GM04504 (cell line): ENCODE measurements around the gene CPSF7.
"Not testable (repeated sequence)": the region's sequence is repeated elsewhere in the genome, so short reads cannot be mapped to it uniquely, and the experiment has no call there.

Experiments used
- DNase-seq: peaks from one replicate; pipeline ENCODE4 v3.0.0-alpha.2; 2012; ENCODE audit warnings: low read depth

Gene CPSF7

GRCh38 chr11:61439615-61440014 is 9.8 kb upstream of the CPSF7 start:
- no peak for DNase-seq

- DNase-seq, result no peak
These were observed 7.7 kb upstream of the CPSF7 start for GRCh38 chr11:61437496-61437895.

- not testable (repeated sequence) for DNase-seq
These were observed 1.1 kb upstream of the CPSF7 start for GRCh38 chr11:61430839-61431238.

- DNase-seq, result peak; percentile 32
These were observed 457 bp downstream of the CPSF7 start for GRCh38 chr11:61429346-61429690.

GRCh38 chr11:61425367-61426131 is 4.2 kb downstream of the CPSF7 start:
- DNase-seq, result no peak

- DNase-seq, result no peak
These were observed 7.5 kb downstream of the CPSF7 start for GRCh38 chr11:61422226-61422625.

- no peak for DNase-seq
These were observed 11.6 kb downstream of the CPSF7 start for GRCh38 chr11:61418136-61418535.

- peak; percentile 14 for DNase-seq
These were observed 12.1 kb downstream of the CPSF7 start for GRCh38 chr11:61417670-61418069.

GRCh38 chr11:61416941-61417340 is 12.8 kb downstream of the CPSF7 start:
- no peak for DNase-seq

GRCh38 chr11:61415381-61415780 is 14.4 kb downstream of the CPSF7 start:
- no peak for DNase-seq

GRCh38 chr11:61414547-61414946 is 15.2 kb downstream of the CPSF7 start:
- no peak for DNase-seq

- peak; percentile 28 for DNase-seq
These were observed 16.3 kb downstream of the CPSF7 start for GRCh38 chr11:61413496-61413895.

- DNase-seq, result no peak
These were observed 18.2 kb downstream of the CPSF7 start for GRCh38 chr11:61411589-61411988.

GRCh38 chr11:61406991-61407728 is 22.6 kb downstream of the CPSF7 start:
- no peak for DNase-seq

- DNase-seq, result no peak
These were observed 23.7 kb downstream of the CPSF7 start for GRCh38 chr11:61406067-61406466.

- no peak for DNase-seq
These were observed 25.1 kb downstream of the CPSF7 start for GRCh38 chr11:61404641-61405040.

- DNase-seq, result no peak
These were observed 25.7 kb downstream of the CPSF7 start for GRCh38 chr11:61404103-61404502.

- no peak for DNase-seq
These were observed 26.1 kb downstream of the CPSF7 start for GRCh38 chr11:61403658-61404057.

GRCh38 chr11:61401573-61401972 is 28.2 kb downstream of the CPSF7 start:
- no peak for DNase-seq

GRCh38 chr11:61401173-61401572 is 28.6 kb downstream of the CPSF7 start:
- no peak for DNase-seq

GRCh38 chr11:61392981-61393595 is 36.7 kb downstream of the CPSF7 start:
- no peak for DNase-seq

- no peak for DNase-seq
These were observed 39.6 kb downstream of the CPSF7 start for GRCh38 chr11:61390161-61390560.
